Skeletal muscle satellite cell (primary cell): ENCODE results near the gene CDKL4.
"Not testable (repeated sequence)": the region's sequence is repeated elsewhere in the genome, so short reads cannot be mapped to it uniquely, and the experiment has no call there.

Experiments
- H3K27me3 ChIP-seq: 2 replicates; pipeline ENCODE4 v1.7.0; 2013; ENCODE audit warnings: low read length; ENCODE audit not compliant: control insufficient read depth, insufficient read depth
- H3K36me3 ChIP-seq: 2 replicates; pipeline ENCODE4 v1.7.0; 2013; ENCODE audit warnings: mild to moderate bottlenecking, control low read depth, low read length; ENCODE audit not compliant: insufficient read depth
- H3K4me1 ChIP-seq: 2 replicates; pipeline ENCODE4 v1.7.0; 2013; ENCODE audit warnings: low read length; ENCODE audit not compliant: control insufficient read depth, insufficient read depth
- H3K4me2 ChIP-seq: 2 replicates; pipeline ENCODE4 v1.7.0; 2013; ENCODE audit warnings: mild to moderate bottlenecking, low read length
- H3K4me3 ChIP-seq: 2 replicates; pipeline ENCODE4 v1.7.0; 2013; ENCODE audit warnings: low read length
- H3K9ac ChIP-seq: 2 replicates; pipeline ENCODE4 v1.7.0; 2013; ENCODE audit warnings: mild to moderate bottlenecking, low read depth, low read length, moderate library complexity
- H3K9me3 ChIP-seq: replicated peaks from 2 replicates; pipeline ENCODE4 v1.7.0; 2013; ENCODE audit warnings: mild to moderate bottlenecking, control low read depth, low read length

The CDKL4 gene

GRCh38 chr2:39172047-39172706 is 71.6 kb downstream of the CDKL4 start:
- H3K9ac ChIP-seq, H3K4me1 ChIP-seq, H3K36me3 ChIP-seq, H3K4me3 ChIP-seq, H3K27me3 ChIP-seq, H3K9me3 ChIP-seq, H3K4me2 ChIP-seq: not testable (repeated sequence)

- H3K4me2 ChIP-seq = no peak overlapping the region
- H3K4me3 ChIP-seq = no peak overlapping the region
- H3K9me3 ChIP-seq = no peaks in the 10 kb centered on the region
- no peak overlapping the region for H3K9ac ChIP-seq
- no peaks in the 10 kb centered on the region for H3K27me3 ChIP-seq
- no peaks in the 10 kb centered on the region for H3K36me3 ChIP-seq
- no peaks in the 10 kb centered on the region for H3K4me1 ChIP-seq
Measured at GRCh38 chr2:39171621-39172020, 72.1 kb downstream of the CDKL4 start.

GRCh38 chr2:39164089-39164488 is 79.7 kb downstream of the CDKL4 start:
- Histone ChIP-seq H3K9me3 (no peaks in the 10 kb centered on the region), H3K27me3 (no peaks in the 10 kb centered on the region), H3K9ac (no peak overlapping the region), H3K4me2 (no peak overlapping the region), H3K4me1 (no peaks in the 10 kb centered on the region), H3K36me3 (no peaks in the 10 kb centered on the region), H3K4me3 (no peak overlapping the region)

- no peaks in the 10 kb centered on the region for H3K27me3 ChIP-seq
- H3K9me3 ChIP-seq = no peaks in the 10 kb centered on the region
- H3K4me1 ChIP-seq = no peaks in the 10 kb centered on the region
- H3K9ac ChIP-seq = no peak overlapping the region
- H3K4me3 ChIP-seq = no peak overlapping the region
- H3K36me3 ChIP-seq = no peaks in the 10 kb centered on the region
- no peak overlapping the region for H3K4me2 ChIP-seq
Measured at GRCh38 chr2:39160982-39161381, 82.8 kb downstream of the CDKL4 start.

- Histone ChIP-seq H3K36me3 (no peaks in the 10 kb centered on the region), H3K4me3 (no peak overlapping the region), H3K27me3 (no peaks in the 10 kb centered on the region), H3K9ac (no peak overlapping the region), H3K4me2 (no peak overlapping the region), H3K4me1 (no peaks in the 10 kb centered on the region), H3K9me3 (no peaks in the 10 kb centered on the region)
Measured at GRCh38 chr2:39159283-39159682, 84.5 kb downstream of the CDKL4 start.

GRCh38 chr2:39158351-39158750 is 85.4 kb downstream of the CDKL4 start:
- H3K9me3 ChIP-seq = no peaks in the 10 kb centered on the region
- H3K4me2 ChIP-seq = no peak overlapping the region
- H3K4me1 ChIP-seq = no peaks in the 10 kb centered on the region
- H3K27me3 ChIP-seq = no peaks in the 10 kb centered on the region
- H3K4me3 ChIP-seq = no peak overlapping the region
- no peaks in the 10 kb centered on the region for H3K36me3 ChIP-seq
- H3K9ac ChIP-seq = no peak overlapping the region

GRCh38 chr2:39156846-39157245 is 86.9 kb downstream of the CDKL4 start:
- no peak overlapping the region for H3K4me3 ChIP-seq
- no peaks in the 10 kb centered on the region for H3K27me3 ChIP-seq
- no peak overlapping the region for H3K9ac ChIP-seq
- H3K4me2 ChIP-seq = no peak overlapping the region
- no peaks in the 10 kb centered on the region for H3K4me1 ChIP-seq
- H3K36me3 ChIP-seq = no peaks in the 10 kb centered on the region
- H3K9me3 ChIP-seq = no peaks in the 10 kb centered on the region

- no peak overlapping the region for H3K9ac ChIP-seq
- no peaks in the 10 kb centered on the region for H3K27me3 ChIP-seq
- no peaks in the 10 kb centered on the region for H3K4me1 ChIP-seq
- H3K4me3 ChIP-seq = no peak overlapping the region
- no peaks in the 10 kb centered on the region for H3K9me3 ChIP-seq
- H3K4me2 ChIP-seq = no peak overlapping the region
- no peaks in the 10 kb centered on the region for H3K36me3 ChIP-seq
Measured at GRCh38 chr2:39156107-39156506, 87.7 kb downstream of the CDKL4 start.

GRCh38 chr2:39155573-39155972 is 88.2 kb downstream of the CDKL4 start:
- not testable (repeated sequence) for H3K4me3 ChIP-seq, H3K36me3 ChIP-seq, H3K9ac ChIP-seq, H3K27me3 ChIP-seq, H3K9me3 ChIP-seq, H3K4me1 ChIP-seq, H3K4me2 ChIP-seq

- no peaks in the 10 kb centered on the region for H3K27me3 ChIP-seq
- no peak overlapping the region for H3K4me3 ChIP-seq
- H3K9me3 ChIP-seq = no peaks in the 10 kb centered on the region
- H3K9ac ChIP-seq = no peak overlapping the region
- no peaks in the 10 kb centered on the region for H3K4me1 ChIP-seq
- no peak overlapping the region for H3K4me2 ChIP-seq
- H3K36me3 ChIP-seq = no peaks in the 10 kb centered on the region
Measured at GRCh38 chr2:39154944-39155343, 88.8 kb downstream of the CDKL4 start.

GRCh38 chr2:39153312-39153711 is 90.5 kb downstream of the CDKL4 start:
- no peak overlapping the region for H3K9ac ChIP-seq
- H3K27me3 ChIP-seq = no peaks in the 10 kb centered on the region
- no peak overlapping the region for H3K4me3 ChIP-seq
- no peaks in the 10 kb centered on the region for H3K9me3 ChIP-seq
- H3K4me1 ChIP-seq = no peaks in the 10 kb centered on the region
- H3K4me2 ChIP-seq = no peak overlapping the region
- no peaks in the 10 kb centered on the region for H3K36me3 ChIP-seq

- no peak overlapping the region for H3K4me3 ChIP-seq
- H3K9ac ChIP-seq = no peak overlapping the region
- no peaks in the 10 kb centered on the region for H3K27me3 ChIP-seq
- no peaks in the 10 kb centered on the region for H3K4me1 ChIP-seq
- H3K4me2 ChIP-seq = no peak overlapping the region
- no peaks in the 10 kb centered on the region for H3K36me3 ChIP-seq
- H3K9me3 ChIP-seq = no peaks in the 10 kb centered on the region
Measured at GRCh38 chr2:39152504-39152903, 91.3 kb downstream of the CDKL4 start.
